ENCODE measurements around the gene TGIF2.
"Not testable (repeated sequence)": the region's sequence is repeated elsewhere in the genome, so short reads cannot be mapped to it uniquely, and the experiment has no call there.

The TGIF2 gene

GRCh38 chr20:36578356-36579041 lies 5.1 kb downstream of the TGIF2 start:
- no peak for DNase-seq (ENCODE audit: low read depth in 2 of 2)

- DNase-seq (ENCODE audit: low read depth in 2 of 2) = no peak
Observed at GRCh38 chr20:36579996-36580545, 6.7 kb downstream of the TGIF2 start.

- no peak for DNase-seq (ENCODE audit: low read depth in 2 of 2)
Observed at GRCh38 chr20:36582322-36582721, 8.9 kb downstream of the TGIF2 start.

- no peak for DNase-seq (ENCODE audit: low read depth in 2 of 2)
Observed at GRCh38 chr20:36582821-36583220, 9.4 kb downstream of the TGIF2 start.

GRCh38 chr20:36584018-36584481 lies 10.7 kb downstream of the TGIF2 start:
- no peak for DNase-seq (ENCODE audit: low read depth in 2 of 2)

- no peak for DNase-seq (ENCODE audit: low read depth in 2 of 2)
Observed at GRCh38 chr20:36585410-36586125, 12.2 kb downstream of the TGIF2 start.

- DNase-seq (ENCODE audit: low read depth in 2 of 2) = no peak
Observed at GRCh38 chr20:36587388-36588070, 14.1 kb downstream of the TGIF2 start.

GRCh38 chr20:36591281-36591680 lies 17.9 kb downstream of the TGIF2 start:
- DNase-seq (ENCODE audit: low read depth in 2 of 2) = no peak

- no peak for DNase-seq (ENCODE audit: low read depth in 2 of 2)
Observed at GRCh38 chr20:36591854-36592641, 18.7 kb downstream of the TGIF2 start.

- no peak for DNase-seq (ENCODE audit: low read depth in 2 of 2)
Observed at GRCh38 chr20:36593347-36593929, 20.0 kb downstream of the TGIF2 start.

GRCh38 chr20:36599912-36600345 lies 26.5 kb downstream of the TGIF2 start:
- DNase-seq (ENCODE audit: low read depth in 2 of 2) = no peak

- DNase-seq (ENCODE audit: low read depth in 2 of 2) = no peak
Observed at GRCh38 chr20:36601540-36601939, 28.1 kb downstream of the TGIF2 start.

GRCh38 chr20:36604952-36605398 lies 31.6 kb downstream of the TGIF2 start:
- no peak for DNase-seq (ENCODE audit: low read depth in 2 of 2)

GRCh38 chr20:36605399-36606157 lies 32.2 kb downstream of the TGIF2 start, which contains the start of gene RAB5IF:
Gene RAB5IF (plus strand): TSS chr20:36605779. CDS start chr20:36605952, 173 bp downstream.
- DNase-seq (ENCODE audit: low read depth in 2 of 2) = peak; percentile 94 to 95

- DNase-seq (ENCODE audit: low read depth in 2 of 2) = no peak
Observed at GRCh38 chr20:36606158-36607066, 33.0 kb downstream of the TGIF2 start.

- DNase-seq (ENCODE audit: low read depth in 2 of 2) = no peak
Observed at GRCh38 chr20:36607586-36608387, 34.4 kb downstream of the TGIF2 start.

- DNase-seq (ENCODE audit: low read depth in 2 of 2) = not testable (repeated sequence)
Observed at GRCh38 chr20:36608388-36608728, 35.0 kb downstream of the TGIF2 start.

- no peak for DNase-seq (ENCODE audit: low read depth in 2 of 2)
Observed at GRCh38 chr20:36611625-36612024, 38.2 kb downstream of the TGIF2 start.
